Activated CD4-positive, alpha-beta memory T cell treated with anti-CD3 and anti-CD28 coated beads for 36 hours (primary cell): ENCODE data around the gene TNNT3. TPM values are rescaled to one million over a fixed set of nuclear protein-coding genes. Genes with fewer than 3 reads are reported as not detected.
"Not testable (repeated sequence)": the region's sequence is repeated elsewhere in the genome, so short reads cannot be mapped to it uniquely, and the experiment has no call there.

Experiments
- CTCF ChIA-PET: fragments of 350-600 bp; sonication (Branson Sonifier 250); formaldehyde crosslinking; loops from one replicate; lab custom pipeline; 2021; ENCODE audit warnings: antibody characterized with exemption, inconsistent platforms; lab: Charles Lee
- POLR2A ChIA-PET: fragments of 350-600 bp; sonication (Branson Sonifier 250); formaldehyde crosslinking; loops from one replicate; lab custom pipeline; 2021; ENCODE audit warnings: antibody characterized with exemption; lab: Charles Lee
- DNase-seq: peaks from one replicate; pipeline ENCODE4 v3.0.0-alpha.2; 2020
- H3K27ac Mint-ChIP-seq: one replicate; pipeline ENCODE4 v1.8.0; 2021; ENCODE audit warnings: mixed read lengths
- H3K27me3 Mint-ChIP-seq: one replicate; pipeline ENCODE4 v1.8.0; 2021; ENCODE audit warnings: mixed read lengths
- H3K36me3 Mint-ChIP-seq: one replicate; pipeline ENCODE4 v1.8.0; 2021; ENCODE audit warnings: mixed read lengths
- H3K4me1 Mint-ChIP-seq: one replicate; pipeline ENCODE4 v1.8.0; 2021; ENCODE audit warnings: low read depth, mixed read lengths
- H3K4me3 Mint-ChIP-seq: one replicate; pipeline ENCODE4 v1.8.0; 2021; ENCODE audit warnings: mild to moderate bottlenecking, mixed read lengths
- H3K9me3 Mint-ChIP-seq: one replicate; pipeline ENCODE4 v1.8.0; 2021; ENCODE audit warnings: mixed read lengths
- intact Hi-C: fragments of 100-400 bp; cut with micrococcal nuclease; formaldehyde crosslinking; loops from one replicate; pipeline ENCODE4 v1.15.1; 2023
- total RNA-seq, 2 experiments: library from RNA; stranded (reverse); gene quantifications; one replicate each; pipeline ENCODE4 v1.2.3, GENCODE V29; 2021

TNNT3 gene
- total RNA-seq, 2 experiments from 2014 or later: 6.0 to 6.8 TPM

- H3K4me3 Mint-ChIP-seq: no peak overlapping the region
- intact Hi-C loops: no loop called here
- peaks cover 6% of the 10 kb centered on the region for H3K4me1 Mint-ChIP-seq
- no peak for DNase-seq
- no peaks in the 10 kb centered on the region for H3K36me3 Mint-ChIP-seq
- ChIA-PET POLR2A (no interaction called here), CTCF (no interaction called here)
- H3K27ac Mint-ChIP-seq: no peak overlapping the region
- H3K9me3 Mint-ChIP-seq: no peaks in the 10 kb centered on the region
- no peaks in the 10 kb centered on the region for H3K27me3 Mint-ChIP-seq
Measured at GRCh38 chr11:1934335-1935155, 15.0 kb downstream of the TNNT3 start.

GRCh38 chr11:1935156-1936071 is 15.9 kb downstream of the TNNT3 start:
- Mint-ChIP-seq H3K27me3 (no peaks in the 10 kb centered on the region), H3K4me1 (peaks cover 6% of the 10 kb centered on the region), H3K27ac (no peak overlapping the region), H3K36me3 (no peaks in the 10 kb centered on the region), H3K4me3 (no peak overlapping the region), H3K9me3 (no peaks in the 10 kb centered on the region)
- no peak for DNase-seq
- intact Hi-C loops: no loop called here
- POLR2A ChIA-PET: no interaction called here
- CTCF ChIA-PET: interaction anchor here (0.7 kb wide), 1 partner anchor 283 kb away, joined by 4 read pairs; no protein-coding TSS in a partner anchor

DNA sequence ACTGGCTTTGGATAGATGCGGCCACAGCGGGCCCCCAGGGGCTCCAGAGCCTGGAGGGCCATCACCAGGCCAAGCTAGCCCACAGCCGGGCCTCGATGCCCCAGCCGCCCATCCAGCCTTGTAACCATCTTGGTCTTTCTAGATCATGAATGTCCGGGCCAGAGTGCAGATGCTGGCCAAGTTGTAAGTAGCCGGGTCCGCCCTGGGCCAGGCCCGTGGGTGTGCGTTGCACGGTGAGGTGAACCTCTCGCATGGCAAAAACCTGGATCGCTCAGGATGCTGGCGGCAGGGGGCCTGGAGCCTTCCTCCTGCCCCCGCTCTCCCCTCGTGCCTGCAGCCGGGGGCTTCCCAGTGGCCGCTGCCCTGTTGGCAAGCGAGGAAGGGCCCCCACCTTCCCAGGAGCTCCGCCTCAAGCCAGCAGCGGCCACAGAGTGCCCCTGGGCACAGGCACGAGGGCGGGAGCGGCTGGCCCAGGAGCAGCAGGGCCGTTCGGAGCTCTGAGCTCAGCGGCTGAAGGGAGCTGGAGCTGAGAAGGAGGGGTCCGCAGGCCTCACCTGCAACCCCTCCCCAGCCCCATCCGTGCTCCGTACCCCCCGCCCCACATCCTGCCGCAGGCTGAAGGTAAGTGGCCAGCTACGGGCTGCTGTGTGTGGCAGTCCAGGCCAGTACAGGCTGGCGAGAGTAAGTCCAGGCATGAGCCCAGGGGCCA is 16.7 kb downstream of the TNNT3 start:
- ChIA-PET POLR2A (no interaction called here), CTCF (no interaction called here)
- intact Hi-C loops: no loop called here
- Mint-ChIP-seq H3K4me1 (peaks cover 4% of the 10 kb centered on the region), H3K36me3 (no peaks in the 10 kb centered on the region), H3K4me3 (no peak overlapping the region), H3K27ac (no peak overlapping the region), H3K9me3 (no peaks in the 10 kb centered on the region), H3K27me3 (no peaks in the 10 kb centered on the region)
- no peak for DNase-seq

GRCh38 chr11:1936781-1937615 is 17.5 kb downstream of the TNNT3 start:
- POLR2A ChIA-PET: no interaction called here
- CTCF ChIA-PET: no interaction called here
- intact Hi-C loops: no loop called here

DNA sequence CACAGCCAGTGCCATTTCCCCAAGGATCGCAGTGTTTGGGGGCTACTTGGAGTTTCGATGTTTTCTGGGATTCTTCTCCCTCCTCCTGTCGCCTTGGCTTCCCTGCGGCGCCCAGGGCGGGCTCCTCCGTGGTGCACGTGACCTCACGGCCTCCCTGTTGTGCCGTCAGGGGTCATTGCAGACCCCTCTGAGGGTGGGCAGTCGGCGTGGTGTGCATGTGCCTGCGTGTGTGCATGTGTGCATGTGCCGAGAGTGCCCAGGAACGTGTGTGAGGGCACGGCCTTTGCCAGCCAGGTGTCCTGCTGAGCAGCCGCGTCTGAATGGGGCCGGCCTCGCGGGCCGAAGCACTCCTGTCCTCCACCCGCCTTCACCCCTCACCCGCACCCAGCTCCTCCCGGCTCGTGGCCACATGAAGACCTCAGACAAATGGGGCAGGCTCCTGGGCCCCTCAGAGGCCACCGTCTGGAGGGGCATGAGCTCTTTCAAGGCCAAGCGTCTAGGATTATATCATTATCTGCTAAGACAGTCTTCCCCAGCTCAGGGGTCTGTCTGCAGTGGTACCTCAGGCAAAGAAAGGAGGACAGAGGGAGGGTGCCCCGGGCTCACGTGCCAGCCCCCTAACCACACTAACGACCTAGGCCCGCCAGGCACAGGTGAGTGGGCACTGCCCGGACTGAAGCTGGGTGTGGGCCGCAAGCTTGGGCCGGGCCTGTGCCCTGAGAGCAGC is 18.3 kb downstream of the TNNT3 start:
- Mint-ChIP-seq H3K27me3 (no peaks in the 10 kb centered on the region), H3K36me3 (no peaks in the 10 kb centered on the region), H3K4me3 (no peak overlapping the region), H3K4me1 (peaks cover 4% of the 10 kb centered on the region), H3K27ac (no peak overlapping the region), H3K9me3 (no peaks in the 10 kb centered on the region)
- intact Hi-C loops: no loop called here
- POLR2A ChIA-PET: no interaction called here
- DNase-seq: no peak
- CTCF ChIA-PET: no interaction called here

More at GRCh38 chr11:1936781-1937615, 17.5 kb downstream of the TNNT3 start:
- no peaks in the 10 kb centered on the region for H3K27me3 Mint-ChIP-seq
- no peak for DNase-seq
- no peaks in the 10 kb centered on the region for H3K36me3 Mint-ChIP-seq
- no peaks in the 10 kb centered on the region for H3K9me3 Mint-ChIP-seq
- no peak overlapping the region for H3K27ac Mint-ChIP-seq
- no peak overlapping the region for H3K4me3 Mint-ChIP-seq
- peaks cover 4% of the 10 kb centered on the region for H3K4me1 Mint-ChIP-seq

GRCh38 chr11:1938343-1939005 is 19.0 kb downstream of the TNNT3 start:
- intact Hi-C loops: loop anchor here (1.0 kb wide), 1 partner anchor 24 kb away; no protein-coding TSS in a partner anchor
- Mint-ChIP-seq H3K4me1 (peaks cover 4% of the 10 kb centered on the region), H3K4me3 (no peak overlapping the region), H3K27ac (no peak overlapping the region), H3K27me3 (no peaks in the 10 kb centered on the region), H3K36me3 (no peaks in the 10 kb centered on the region), H3K9me3 (no peaks in the 10 kb centered on the region)
- ChIA-PET POLR2A (no interaction called here), CTCF (no interaction called here)
- no peak for DNase-seq

DNA sequence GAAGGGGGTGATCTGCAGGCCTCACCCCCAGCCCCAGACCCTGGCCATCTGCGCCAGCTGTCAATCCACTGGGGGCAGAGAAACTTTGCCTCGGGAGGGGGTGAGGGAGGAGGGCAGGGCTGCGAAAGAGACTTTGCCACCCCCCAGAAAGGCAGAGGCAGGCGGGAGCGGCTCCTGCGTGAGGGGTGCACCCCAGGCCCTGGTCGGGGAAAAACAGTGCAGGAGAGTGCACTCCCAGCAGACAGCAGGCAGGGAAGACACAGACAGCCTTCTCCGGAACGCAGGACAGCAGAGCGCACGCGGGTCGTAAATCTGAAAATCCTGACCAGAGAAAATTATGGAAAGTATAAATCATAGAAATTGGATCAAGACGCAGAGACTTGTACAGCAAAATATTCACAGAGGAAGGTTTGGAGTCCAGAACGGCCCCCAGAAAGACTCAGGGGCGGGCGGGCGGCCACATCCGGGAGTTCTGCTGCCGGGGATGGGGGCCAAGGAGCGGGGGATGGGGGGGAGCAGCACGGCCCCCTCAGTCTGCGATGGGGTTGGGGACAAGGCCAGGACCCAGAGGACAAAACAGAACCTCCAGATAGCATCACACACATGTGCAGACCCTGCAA is 19.6 kb downstream of the TNNT3 start:
- no peaks in the 10 kb centered on the region for H3K36me3 Mint-ChIP-seq
- H3K9me3 Mint-ChIP-seq: no peaks in the 10 kb centered on the region
- intact Hi-C loops: loop anchor here (1.0 kb wide), 1 partner anchor 25 kb away; no protein-coding TSS in a partner anchor
- CTCF ChIA-PET: no interaction called here
- no peak for DNase-seq
- no peak overlapping the region for H3K27ac Mint-ChIP-seq
- no peak overlapping the region for H3K4me3 Mint-ChIP-seq
- no peaks in the 10 kb centered on the region for H3K27me3 Mint-ChIP-seq
- POLR2A ChIA-PET: no interaction called here
- peaks cover 4% of the 10 kb centered on the region for H3K4me1 Mint-ChIP-seq

DNA sequence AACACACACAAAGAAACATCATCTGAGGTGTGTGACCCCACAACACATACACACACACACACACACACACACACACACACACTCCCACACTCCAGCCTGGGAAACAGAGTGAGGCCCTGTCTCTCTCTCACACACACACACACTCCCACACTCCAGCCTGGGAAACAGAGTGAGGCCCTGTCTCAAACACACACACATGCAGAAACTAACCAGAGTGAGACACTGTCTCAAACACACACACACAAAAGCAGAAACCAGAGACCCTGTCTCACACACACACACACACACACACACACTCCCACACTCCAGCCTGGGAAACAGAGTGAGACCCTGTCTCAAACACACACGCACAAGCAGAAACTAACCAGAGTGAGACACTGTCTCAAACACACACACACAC is 20.3 kb downstream of the TNNT3 start:
- POLR2A ChIA-PET, DNase-seq, H3K9me3 Mint-ChIP-seq, H3K4me1 Mint-ChIP-seq, H3K27ac Mint-ChIP-seq, H3K36me3 Mint-ChIP-seq, H3K27me3 Mint-ChIP-seq, H3K4me3 Mint-ChIP-seq, CTCF ChIA-PET: not testable (repeated sequence)
- intact Hi-C loops: loop anchor here (1.0 to 10.0 kb wide), 2 partner anchors 25 to 45 kb away; partner anchors contain the start of gene PRR33

DNA sequence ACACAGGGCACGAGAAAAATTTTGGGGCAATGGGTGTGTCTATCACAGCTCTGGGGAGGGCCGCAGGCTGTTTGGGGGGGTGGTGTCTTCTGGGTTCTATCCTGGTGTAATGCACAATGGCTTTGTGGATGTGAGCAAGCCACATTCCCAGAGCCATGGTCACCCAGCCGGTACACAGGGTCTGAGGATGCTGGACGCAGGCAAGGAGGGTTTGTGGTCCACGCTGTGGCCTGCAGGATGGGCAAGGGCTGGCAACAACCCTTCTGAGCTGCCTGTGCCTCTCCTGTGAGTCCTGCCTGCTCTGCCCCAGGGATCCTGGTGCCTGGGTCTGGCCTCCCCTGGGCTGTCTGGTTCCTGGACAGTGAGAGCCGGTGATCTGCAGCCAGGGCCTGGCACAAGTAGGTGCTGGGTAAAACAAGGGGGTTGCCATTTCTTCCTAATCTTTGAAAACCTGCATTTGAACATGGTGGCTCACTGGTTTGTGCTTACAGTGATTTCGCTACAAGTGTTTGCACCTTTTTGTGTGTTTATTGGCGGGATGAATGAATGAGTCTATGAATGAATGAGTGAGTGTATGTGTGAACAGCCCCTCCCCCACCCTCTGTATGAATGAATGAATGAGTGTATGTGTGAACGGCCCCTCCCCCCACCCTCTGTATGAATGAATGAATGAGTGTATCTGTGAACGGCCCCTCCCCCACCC is 23.2 kb downstream of the TNNT3 start:
- H3K36me3 Mint-ChIP-seq: no peaks in the 10 kb centered on the region
- H3K4me1 Mint-ChIP-seq: peaks cover 4% of the 10 kb centered on the region
- H3K4me3 Mint-ChIP-seq: no peak overlapping the region
- ChIA-PET POLR2A (no interaction called here), CTCF (no interaction called here)
- peak overlapping the region; percentile 5 for H3K27ac Mint-ChIP-seq
- H3K9me3 Mint-ChIP-seq: no peaks in the 10 kb centered on the region
- no peak for DNase-seq
- intact Hi-C loops: loop anchor here (10.0 kb wide), 1 partner anchor 48 kb away; the partner anchor contains the start of gene PRR33
- H3K27me3 Mint-ChIP-seq: no peaks in the 10 kb centered on the region

DNA sequence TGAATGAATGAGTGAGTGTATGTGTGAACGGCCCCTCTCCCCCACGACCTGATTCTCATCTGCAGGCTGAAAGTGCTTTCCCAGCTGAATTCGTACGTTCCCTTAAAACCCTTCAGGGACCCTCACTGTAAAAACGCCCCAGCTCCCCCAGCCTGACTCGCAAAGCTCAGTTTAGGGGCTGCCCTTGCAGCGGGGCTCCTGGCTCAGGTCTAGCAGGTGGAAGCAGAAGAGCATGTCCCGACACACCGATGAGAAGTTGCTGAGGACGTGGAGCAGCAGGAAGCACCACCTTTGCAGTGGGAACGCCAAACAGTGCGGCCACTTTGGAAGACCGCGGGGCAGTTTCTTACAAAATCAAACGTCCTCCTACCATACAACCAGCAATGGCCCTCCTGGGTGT is 24.1 kb downstream of the TNNT3 start:
- no peaks in the 10 kb centered on the region for H3K9me3 Mint-ChIP-seq
- H3K27me3 Mint-ChIP-seq: no peaks in the 10 kb centered on the region
- H3K4me1 Mint-ChIP-seq: peaks cover 4% of the 10 kb centered on the region
- no peak for DNase-seq
- ChIA-PET POLR2A (no interaction called here), CTCF (interaction anchor here (0.6 kb wide), 1 partner anchor 74 kb away, joined by 3 read pairs; no protein-coding TSS in a partner anchor)
- intact Hi-C loops: loop anchor here (10.0 kb wide), 1 partner anchor 49 kb away; the partner anchor contains the start of gene PRR33
- no peak overlapping the region for H3K4me3 Mint-ChIP-seq
- H3K27ac Mint-ChIP-seq: no peak overlapping the region
- H3K36me3 Mint-ChIP-seq: no peaks in the 10 kb centered on the region
